Peyer's patch (tissue), 4 donors: ENCODE measurements around the gene COMMD6. TPM values are rescaled to one million over a fixed set of nuclear protein-coding genes. Genes with fewer than 3 reads are reported as not detected.

Experiments used
- DNase-seq, 3 donors: peaks; one replicate each; pipeline ENCODE4 v3.0.0-alpha.2; 2017 to 2019
- H3K27ac ChIP-seq, 4 donors: fragments of 200-600 bp; sonication (generic); one replicate each; pipeline ENCODE4 v1.5.1; 2016 to 2019
- H3K27me3 ChIP-seq, 2 donors: fragments of 200-600 bp; sonication (generic); one replicate each; pipeline ENCODE4 v1.5.1; 2019
- H3K36me3 ChIP-seq, 3 donors: fragments of 200-600 bp; sonication (generic); one replicate each; pipeline ENCODE4 v1.5.1; 2016 to 2019
- H3K4me1 ChIP-seq, 4 donors: fragments of 200-600 bp; sonication (generic); one replicate each; pipeline ENCODE4 v1.5.1; 2016 to 2019
- H3K4me3 ChIP-seq, 4 donors: fragments of 200-600 bp; sonication (generic); 1 replicate in 3 of 4; 2 replicates in 1 of 4; pipeline ENCODE4 v1.5.1; 2016 to 2019; ENCODE audit warnings: mild to moderate bottlenecking in 1 of 4
- H3K9me3 ChIP-seq, 4 donors: fragments of 200-600 bp; sonication (generic); one replicate each; pipeline ENCODE4 v1.5.1; 2016 to 2019; ENCODE audit warnings: mild to moderate bottlenecking in 1 of 4
- CTCF ChIP-seq, 6 experiments: fragments of 450-650 bp in 4 of 6; fragments of 200-600 bp in 2 of 6; sonication (generic) in 1 of 6; IDR thresholded peaks; one replicate each; pipeline ENCODE4 v1.5.1; 2017 to 2019; ENCODE audit warnings: antibody characterized with exemption in 6 of 6, mild to moderate bottlenecking in 3 of 6, moderate library complexity in 1 of 6
- POLR2A ChIP-seq, 2 donors: fragments of 450-650 bp; IDR thresholded peaks; one replicate each; pipeline ENCODE4 v1.5.1; 2017; ENCODE audit warnings: antibody characterized with exemption in 2 of 2, mild to moderate bottlenecking in 2 of 2, moderate library complexity in 2 of 2
- total RNA-seq, 4 donors: library from RNA; depleted of rRNA; stranded (reverse); fragments of >200 nt; gene quantifications; one replicate each; pipeline ENCODE4 v1.1.0, GENCODE V29; 2016

COMMD6 gene
- total RNA-seq, 4 donors from 2014 or later, result 32.7 to 56.6 (median 46.0) TPM

- TF ChIP-seq CTCF (IDR thresholded peaks at IDR 0.05) (no peak), POLR2A (IDR thresholded peaks at IDR 0.05) (no peak)
- H3K36me3 ChIP-seq, result peaks cover 0 to 6% (median 0%) of the 10 kb centered on the region in 3 donors
- no peak overlapping the region for H3K27ac ChIP-seq
Observed at GRCh38 chr13:75521956-75522355, 15.7 kb downstream of the COMMD6 start.

GRCh38 chr13:75518439-75519088 is 19.1 kb downstream of the COMMD6 start:
- DNase-seq, result no peak
- no peaks in the 10 kb centered on the region for H3K27me3 ChIP-seq

More at GRCh38 chr13:75521956-75522355, 15.7 kb downstream of the COMMD6 start:
- H3K9me3 ChIP-seq, result no peaks in the 10 kb centered on the region
- DNase-seq, result no peak
- no peaks in the 10 kb centered on the region for H3K27me3 ChIP-seq
- H3K4me3 ChIP-seq, result no peak overlapping the region
- H3K4me1 ChIP-seq, result no peaks in the 10 kb centered on the region

GRCh38 chr13:75514080-75514995 is 23.3 kb downstream of the COMMD6 start:
- no peak overlapping the region for H3K27ac ChIP-seq
- H3K36me3 ChIP-seq, result no peaks in the 10 kb centered on the region
- H3K4me3 ChIP-seq, result no peak overlapping the region
- H3K27me3 ChIP-seq, result no peaks in the 10 kb centered on the region
- H3K9me3 ChIP-seq, result no peaks in the 10 kb centered on the region
- H3K4me1 ChIP-seq, result no peaks in the 10 kb centered on the region
- no peak for DNase-seq
- TF ChIP-seq POLR2A (IDR thresholded peaks at IDR 0.05), result no peak
- TF ChIP-seq CTCF (IDR thresholded peaks at IDR 0.05), result no peak

More at GRCh38 chr13:75518439-75519088, 19.1 kb downstream of the COMMD6 start:
- no peaks in the 10 kb centered on the region for H3K4me1 ChIP-seq
- TF ChIP-seq POLR2A (IDR thresholded peaks at IDR 0.05) (no peak), CTCF (IDR thresholded peaks at IDR 0.05) (no peak)
- H3K36me3 ChIP-seq, result no peaks in the 10 kb centered on the region
- H3K4me3 ChIP-seq, result no peak overlapping the region
- H3K27ac ChIP-seq, result no peak overlapping the region
- no peaks in the 10 kb centered on the region for H3K9me3 ChIP-seq

GRCh38 chr13:75513271-75513670 is 24.4 kb downstream of the COMMD6 start:
- Histone ChIP-seq H3K9me3 (no peaks in the 10 kb centered on the region), H3K36me3 (no peaks in the 10 kb centered on the region), H3K4me3 (no peak overlapping the region), H3K27ac (no peak overlapping the region), H3K4me1 (no peaks in the 10 kb centered on the region), H3K27me3 (no peaks in the 10 kb centered on the region)
- no peak for DNase-seq
- TF ChIP-seq CTCF (IDR thresholded peaks at IDR 0.05) (no peak), POLR2A (IDR thresholded peaks at IDR 0.05) (no peak)

GRCh38 chr13:75512253-75512652 is 25.4 kb downstream of the COMMD6 start:
- H3K4me3 ChIP-seq, result no peak overlapping the region
- no peak for DNase-seq
- no peak for TF ChIP-seq CTCF (IDR thresholded peaks at IDR 0.05)
- TF ChIP-seq POLR2A (IDR thresholded peaks at IDR 0.05), result no peak
- no peak overlapping the region for H3K27ac ChIP-seq
- no peaks in the 10 kb centered on the region for H3K36me3 ChIP-seq
- no peaks in the 10 kb centered on the region for H3K4me1 ChIP-seq
- H3K27me3 ChIP-seq, result no peaks in the 10 kb centered on the region
- H3K9me3 ChIP-seq, result no peaks in the 10 kb centered on the region
